HS-27A (cell line): Measurements from ENCODE around the gene MSH5.
A peak's percentile ranks its signal among the peaks of the same experiment; 100 is the strongest.
"Not testable (repeated sequence)": the region's sequence is repeated elsewhere in the genome, so short reads cannot be mapped to it uniquely, and the experiment has no call there.

Source experiments
- DNase-seq: peaks from one replicate; pipeline ENCODE4 v3.0.0-alpha.2; 2012; ENCODE audit warnings: low read depth, missing footprints

MSH5 gene

DNA sequence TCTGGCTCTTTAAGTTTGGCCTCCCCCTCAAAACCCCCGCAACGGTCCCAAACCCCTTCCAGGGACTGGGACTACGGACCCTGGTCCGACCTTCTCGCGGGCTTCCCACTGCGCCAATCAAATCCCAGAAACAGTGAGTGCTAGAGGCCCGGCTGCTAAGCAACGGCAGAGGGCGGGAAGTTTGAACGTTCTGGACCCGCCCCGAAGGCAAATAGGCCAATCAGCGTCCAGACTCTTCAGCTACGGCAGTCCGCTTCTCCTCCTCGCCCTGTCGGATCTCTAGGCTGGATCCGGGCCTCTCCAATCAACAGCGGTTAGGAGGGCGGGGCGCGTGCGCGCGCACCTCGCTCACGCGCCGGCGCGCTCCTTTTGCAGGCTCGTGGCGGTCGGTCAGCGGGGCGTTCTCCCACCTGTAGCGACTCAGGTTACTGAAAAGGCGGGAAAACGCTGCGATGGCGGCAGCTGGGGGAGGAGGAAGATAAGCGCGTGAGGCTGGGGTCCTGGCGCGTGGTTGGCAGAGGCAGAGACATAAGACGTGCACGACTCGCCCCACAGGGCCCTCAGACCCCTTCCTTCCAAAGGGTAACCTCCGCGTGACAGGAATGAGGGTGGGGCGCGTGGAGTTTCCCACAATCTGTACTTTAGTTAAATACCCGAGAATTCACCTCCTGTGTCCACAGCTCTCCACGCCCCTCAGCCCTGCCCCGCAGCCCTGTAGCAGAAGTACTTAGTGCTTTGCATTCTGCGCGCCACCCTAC is at the start of gene MSH5:
MSH5 (plus strand) TSS at position 367 of the 758 bp plus-strand sequence. CDS start 462 bp downstream, outside the sequence.
- DNase-seq, result peak; percentile 99

- no peak for DNase-seq
These were observed 49.4 kb upstream of the MSH5 start for GRCh38 chr6:31690231-31691077.

- DNase-seq, result no peak
These were observed 48.7 kb upstream of the MSH5 start for GRCh38 chr6:31691078-31691463.

GRCh38 chr6:31691564-31692108 is 48.2 kb upstream of the MSH5 start:
- DNase-seq, result no peak

- no peak for DNase-seq
These were observed 47.5 kb upstream of the MSH5 start for GRCh38 chr6:31692353-31692752.

DNA sequence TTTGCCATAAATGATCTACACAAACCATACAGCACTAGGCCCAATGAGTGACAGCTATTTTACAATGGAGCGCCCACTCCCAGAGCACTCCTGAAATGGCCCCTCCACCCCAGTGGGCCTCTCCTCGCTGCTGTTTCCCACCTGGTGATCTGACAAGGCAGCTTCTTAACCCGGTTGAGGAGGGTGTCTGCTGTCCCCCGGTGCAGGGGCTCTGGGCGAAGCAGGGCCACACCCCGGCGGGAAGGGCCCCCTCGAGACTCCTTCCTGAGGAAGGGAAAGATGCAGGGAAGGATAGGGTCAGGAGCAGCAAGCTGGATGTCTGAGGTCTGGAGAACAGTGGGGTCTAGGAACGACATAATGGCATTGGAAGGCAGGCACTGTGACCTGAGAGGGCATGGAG is 46.9 kb upstream of the MSH5 start:
- DNase-seq, result no peak

GRCh38 chr6:31693535-31693934 is 46.3 kb upstream of the MSH5 start:
- DNase-seq, result no peak

- DNase-seq, result no peak
These were observed 42.2 kb upstream of the MSH5 start for GRCh38 chr6:31697555-31697954.

GRCh38 chr6:31700740-31701401 is 38.9 kb upstream of the MSH5 start:
- DNase-seq, result no peak

GRCh38 chr6:31701666-31702404 is 38.0 kb upstream of the MSH5 start:
- no peak for DNase-seq

DNA sequence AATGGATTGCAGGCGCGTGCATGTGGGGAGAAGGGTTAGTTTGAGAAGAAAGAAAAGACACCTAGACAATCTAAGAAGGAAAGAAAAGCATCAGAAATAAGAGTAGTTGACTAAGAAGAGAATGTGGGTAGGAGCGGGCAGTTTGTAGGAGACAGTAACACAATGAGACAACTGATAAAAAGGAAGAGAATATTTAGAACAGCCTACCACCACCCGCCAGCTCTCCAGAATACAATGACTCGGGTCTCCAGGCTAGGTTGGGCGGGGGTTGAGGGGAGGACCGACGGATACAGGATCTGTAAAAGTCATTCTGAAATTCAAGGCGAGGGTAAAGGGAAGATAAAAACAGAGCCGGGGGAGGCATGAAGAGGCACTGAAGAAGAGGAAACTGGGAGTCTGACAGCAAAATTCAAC is 37.4 kb upstream of the MSH5 start:
- DNase-seq, result no peak

DNA sequence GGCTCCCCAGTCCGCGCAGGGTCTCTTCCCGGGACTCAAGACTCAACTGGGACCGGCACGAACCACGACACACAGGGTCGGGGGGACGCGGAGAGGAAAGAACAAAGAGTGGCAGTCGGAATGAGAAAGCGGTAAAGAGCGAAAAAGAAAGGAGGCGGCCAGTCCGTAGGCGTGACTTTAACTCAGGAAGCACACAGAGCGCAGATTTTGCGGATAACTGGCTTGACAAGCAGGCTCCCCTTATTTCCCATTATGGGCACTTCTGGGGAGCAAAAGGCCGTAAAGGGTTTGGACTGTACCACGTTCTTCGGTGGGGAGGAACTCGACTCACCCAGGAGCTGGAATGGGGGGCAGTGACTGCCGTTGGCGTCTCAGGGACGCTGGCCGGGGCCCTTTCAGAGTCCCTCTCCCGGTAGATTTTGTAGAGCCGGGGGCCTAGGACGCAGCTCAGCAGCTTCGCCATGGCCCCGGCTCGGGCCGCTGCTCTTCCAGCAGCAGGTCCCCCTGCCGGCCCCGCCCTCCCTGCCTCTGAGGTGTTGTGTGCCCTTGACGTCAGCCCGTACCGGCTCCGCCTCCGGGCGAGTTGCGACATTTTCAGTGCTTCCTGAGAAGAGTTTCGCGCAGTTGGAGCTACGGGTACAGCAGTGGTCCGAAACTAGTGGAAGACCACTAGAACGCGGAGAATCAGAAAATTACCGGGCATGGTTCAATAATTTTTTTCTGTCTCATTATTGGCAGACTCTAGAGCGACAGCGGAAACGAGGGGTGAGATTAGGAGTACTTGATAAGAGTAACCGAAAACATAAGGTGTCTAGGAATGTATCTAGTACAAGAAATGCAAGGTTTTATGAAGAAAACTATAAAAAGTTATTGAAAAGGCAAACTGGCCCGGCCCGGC is 36.7 kb upstream of the MSH5 start, which contains the start of gene ABHD16A:
ABHD16A (minus strand) TSS at position 506 of the 898 bp plus-strand sequence; CDS start at position 463, 43 bp downstream.
- peak; percentile 94 for DNase-seq

- DNase-seq, result no peak
These were observed 33.9 kb upstream of the MSH5 start for GRCh38 chr6:31705931-31706330.

GRCh38 chr6:31706599-31706998 is 33.2 kb upstream of the MSH5 start, which contains the start of gene LY6G6F:
LY6G6F (plus strand) TSS chr6:31706866; CDS start chr6:31706907, 41 bp downstream.
- no peak for DNase-seq

GRCh38 chr6:31707701-31708100 is 32.1 kb upstream of the MSH5 start:
- DNase-seq, result no peak

GRCh38 chr6:31708224-31708623 is 31.6 kb upstream of the MSH5 start:
- DNase-seq, result no peak

- DNase-seq, result not testable (repeated sequence)
These were observed 30.6 kb upstream of the MSH5 start for GRCh38 chr6:31709157-31709556.

DNA sequence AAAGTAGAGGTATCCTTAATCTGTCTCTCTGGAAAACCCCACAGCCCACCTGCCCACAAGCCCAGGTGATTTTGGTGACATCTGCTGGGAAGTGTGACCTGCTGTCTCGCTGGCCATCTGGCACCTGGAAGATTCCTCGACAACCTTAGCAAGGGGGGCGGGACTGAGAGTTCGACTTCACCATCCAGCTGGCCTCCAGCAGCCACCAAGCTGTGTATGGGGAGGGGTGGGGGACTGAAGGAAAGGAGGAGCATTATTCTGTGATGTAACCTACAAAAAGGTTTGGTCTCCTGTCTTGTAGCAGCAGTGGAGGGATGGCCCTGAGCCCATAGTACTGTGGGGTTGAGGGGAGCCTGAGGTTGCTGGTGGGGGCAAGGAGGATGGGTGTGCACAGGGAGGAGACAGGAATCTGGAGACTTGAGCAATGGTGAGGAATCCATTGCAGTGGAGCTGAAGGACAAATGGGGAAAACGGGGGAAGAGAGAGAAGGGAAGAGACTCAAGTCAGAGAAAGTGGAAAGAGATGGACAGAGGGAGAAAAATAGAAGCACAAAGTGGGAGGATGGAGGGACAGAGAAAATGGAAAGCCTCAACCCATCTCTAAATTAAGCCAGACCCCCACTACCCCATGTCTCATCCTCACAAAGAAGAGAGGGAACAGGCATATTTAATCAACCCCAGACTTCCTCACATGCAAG is 29.1 kb upstream of the MSH5 start:
- DNase-seq, result no peak

- DNase-seq, result no peak
These were observed 28.6 kb upstream of the MSH5 start for GRCh38 chr6:31711233-31711632.

DNA sequence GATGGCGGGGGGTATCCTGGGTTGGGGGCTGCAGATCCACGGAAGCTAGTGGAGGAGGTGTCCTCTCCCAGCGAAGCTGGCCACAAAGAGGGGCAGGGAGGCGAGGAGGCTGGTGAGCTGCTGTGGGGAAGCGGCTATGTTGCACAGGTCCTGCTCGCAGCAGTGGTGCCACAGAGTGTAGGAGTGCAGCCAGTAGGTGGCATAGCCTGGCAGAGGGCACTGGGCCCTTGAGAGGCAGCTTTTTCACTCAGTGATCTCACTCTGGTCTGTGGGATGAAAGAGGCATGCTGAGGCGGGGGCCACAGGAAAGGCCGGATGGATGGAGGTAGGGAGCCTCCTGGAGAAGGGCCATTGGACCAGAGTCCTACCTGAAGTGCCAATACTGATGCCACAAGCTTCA is 27.5 kb upstream of the MSH5 start:
- DNase-seq, result no peak
